Adrenal gland (tissue), 5 donors: ENCODE data around the gene BZW1.

Experiments used
- POLR2A ChIP-seq, 2 donors: fragments of 450-650 bp; IDR thresholded peaks; one replicate each; pipeline ENCODE4 v1.6.1; 2017; ENCODE audit warnings: antibody characterized with exemption in 2 of 2, mild to moderate bottlenecking in 2 of 2, moderate library complexity in 1 of 2
- TF ChIP-seq, protein P1 (sequence below), 6 experiments: fragments of 450-650 bp in 4 of 6; fragments of 200-600 bp in 2 of 6; sonication (generic) in 1 of 6; IDR thresholded peaks; 1 replicate in 5 of 6; 2 replicates in 1 of 6; pipeline versions ENCODE4 v1.5.1 to v1.8.0; 2016 to 2021; ENCODE audit warnings: antibody characterized with exemption in 6 of 6, mild to moderate bottlenecking in 2 of 6, moderate library complexity in 1 of 6
- donor health status: DM: no; HTN: no; CAD: no.

DNA sequence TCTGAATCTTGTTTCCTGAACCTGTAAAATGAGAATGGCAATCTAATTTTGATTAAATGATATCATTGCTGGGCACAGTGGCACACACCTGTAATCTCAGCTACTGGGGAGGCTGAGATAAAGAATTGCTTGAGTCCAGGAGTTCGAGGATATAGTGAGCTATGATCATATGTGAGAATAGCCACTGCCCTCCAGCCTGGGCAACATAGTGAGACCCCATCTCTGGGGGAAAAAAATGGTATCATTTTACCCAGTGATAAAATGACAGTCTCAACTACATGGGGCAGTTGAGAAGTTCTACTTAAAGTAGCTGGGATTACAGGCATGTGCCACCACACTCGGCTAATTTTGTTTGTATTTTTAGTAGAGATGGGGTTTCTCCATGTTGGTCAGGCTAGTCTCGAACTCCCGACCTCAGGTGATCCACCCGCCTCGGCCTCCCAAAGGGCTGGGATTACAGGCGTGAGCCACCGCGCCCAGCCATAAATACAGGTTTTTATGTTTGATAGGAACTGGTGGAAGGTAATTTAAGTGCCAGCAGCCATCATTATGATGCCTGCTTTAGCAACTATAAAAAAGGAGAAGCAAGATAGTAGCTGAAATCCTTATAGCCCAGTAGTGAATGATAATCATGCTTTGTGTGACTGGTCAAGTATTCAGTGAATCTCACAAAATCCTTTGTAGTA, 17.0 kb downstream of the BZW1 start:
- TF ChIP-seq, protein P1, sequence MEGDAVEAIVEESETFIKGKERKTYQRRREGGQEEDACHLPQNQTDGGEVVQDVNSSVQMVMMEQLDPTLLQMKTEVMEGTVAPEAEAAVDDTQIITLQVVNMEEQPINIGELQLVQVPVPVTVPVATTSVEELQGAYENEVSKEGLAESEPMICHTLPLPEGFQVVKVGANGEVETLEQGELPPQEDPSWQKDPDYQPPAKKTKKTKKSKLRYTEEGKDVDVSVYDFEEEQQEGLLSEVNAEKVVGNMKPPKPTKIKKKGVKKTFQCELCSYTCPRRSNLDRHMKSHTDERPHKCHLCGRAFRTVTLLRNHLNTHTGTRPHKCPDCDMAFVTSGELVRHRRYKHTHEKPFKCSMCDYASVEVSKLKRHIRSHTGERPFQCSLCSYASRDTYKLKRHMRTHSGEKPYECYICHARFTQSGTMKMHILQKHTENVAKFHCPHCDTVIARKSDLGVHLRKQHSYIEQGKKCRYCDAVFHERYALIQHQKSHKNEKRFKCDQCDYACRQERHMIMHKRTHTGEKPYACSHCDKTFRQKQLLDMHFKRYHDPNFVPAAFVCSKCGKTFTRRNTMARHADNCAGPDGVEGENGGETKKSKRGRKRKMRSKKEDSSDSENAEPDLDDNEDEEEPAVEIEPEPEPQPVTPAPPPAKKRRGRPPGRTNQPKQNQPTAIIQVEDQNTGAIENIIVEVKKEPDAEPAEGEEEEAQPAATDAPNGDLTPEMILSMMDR (IDR thresholded peaks at IDR 0.05): no peak
- TF ChIP-seq POLR2A (IDR thresholded peaks at IDR 0.05): no peak
